NCI-H146 treated with DMSO at 0.1 percent for 48 hours (cell line): Measurements from ENCODE around the gene DMD.

Source experiments
- DNase-seq: peaks from one replicate; lab custom pipeline; 2025; ENCODE audit not compliant: unreplicated experiment; lab: John Stamatoyannopoulos, UW

The DMD gene

GRCh38 chrX:31213941-31214340 is 1997.4 kb downstream of the DMD start:
- DNase-seq = no peak

DNA sequence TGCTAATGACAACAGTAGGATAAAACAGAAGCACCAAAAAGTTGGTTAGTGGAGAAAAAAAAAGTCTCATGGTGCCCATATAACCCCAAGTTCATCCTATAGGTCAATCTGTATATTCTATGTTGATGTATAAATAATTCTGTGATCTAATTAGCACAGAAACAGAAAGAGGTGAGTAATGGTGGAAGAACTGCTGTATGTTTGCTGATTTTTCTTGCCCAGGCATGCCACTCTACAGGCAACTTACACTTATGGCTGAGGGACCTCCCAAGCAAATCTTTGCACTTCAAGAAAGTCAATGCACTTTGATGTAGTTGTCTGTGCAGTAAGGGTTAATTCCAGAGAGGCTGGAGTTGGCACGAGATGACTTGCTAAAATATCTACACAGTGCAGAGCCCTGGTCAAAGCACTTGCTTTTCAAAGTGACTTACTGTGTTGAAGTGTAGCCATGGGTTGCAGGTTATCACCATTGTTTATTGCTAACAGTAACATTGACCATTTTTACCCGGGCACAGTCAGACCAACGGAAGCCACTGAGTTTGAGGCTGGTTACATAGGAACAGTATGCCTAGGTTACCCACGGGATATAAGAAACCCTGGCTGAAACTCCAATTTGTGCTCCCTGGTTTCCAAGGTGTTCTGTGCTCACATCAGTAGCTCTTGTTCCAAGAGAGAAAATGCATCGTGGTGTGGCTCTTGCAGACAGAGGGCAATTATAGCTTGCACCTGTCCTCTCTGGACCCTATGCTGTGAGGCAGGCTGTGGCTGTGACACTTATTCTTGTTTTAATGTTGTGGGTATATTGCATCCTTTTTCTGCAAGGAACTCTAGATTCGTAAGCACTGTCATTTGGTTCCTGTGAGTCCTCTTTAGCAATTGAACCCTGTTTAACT is 1998.2 kb downstream of the DMD start:
- DNase-seq = no peak

- no peak for DNase-seq
These were observed 2002.2 kb downstream of the DMD start for GRCh38 chrX:31209005-31209628.

DNA sequence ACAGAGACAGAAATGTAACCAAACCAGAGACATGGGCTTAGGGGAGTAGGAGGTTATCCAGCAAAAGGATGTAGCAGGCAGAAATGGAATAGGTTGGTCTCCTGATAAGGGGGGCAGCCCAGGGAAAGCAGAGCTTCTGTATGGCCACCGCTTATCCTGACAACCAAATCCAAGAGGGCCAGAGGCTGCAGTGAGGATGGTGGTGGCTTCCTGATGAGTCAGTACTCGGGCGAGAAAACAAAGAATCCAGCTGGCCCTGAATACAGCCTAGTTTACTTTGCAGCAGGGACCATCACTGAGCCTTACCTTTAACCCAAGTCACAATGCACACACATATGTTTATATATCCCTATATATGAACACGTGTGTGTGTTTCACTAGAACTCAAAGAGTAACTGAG is 2009.8 kb downstream of the DMD start:
- no peak for DNase-seq

DNA sequence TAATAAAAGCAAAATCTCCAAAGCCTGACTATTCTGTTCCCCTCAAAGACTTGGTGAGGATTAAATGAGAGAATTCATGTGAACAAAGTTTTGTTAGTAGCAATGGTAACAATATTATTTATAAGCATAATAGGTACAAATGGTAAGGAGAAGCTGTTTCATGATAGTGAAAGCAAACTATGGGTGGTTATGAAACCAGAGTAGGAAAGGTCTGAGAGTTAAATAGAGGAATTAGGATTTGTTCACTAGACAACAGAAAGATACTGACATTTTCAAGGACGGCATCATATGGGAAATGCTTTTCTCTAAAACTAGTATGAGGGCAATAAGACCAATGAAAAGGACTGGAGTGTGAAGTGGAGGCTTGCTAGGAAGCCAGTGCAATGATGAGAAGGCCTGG is 2010.9 kb downstream of the DMD start:
- no peak for DNase-seq

GRCh38 chrX:31199840-31200114 is 2011.6 kb downstream of the DMD start:
- DNase-seq = no peak

- no peak for DNase-seq
These were observed 2012.1 kb downstream of the DMD start for GRCh38 chrX:31199056-31199839.

- DNase-seq = no peak
These were observed 2021.0 kb downstream of the DMD start for GRCh38 chrX:31190221-31190975.

DNA sequence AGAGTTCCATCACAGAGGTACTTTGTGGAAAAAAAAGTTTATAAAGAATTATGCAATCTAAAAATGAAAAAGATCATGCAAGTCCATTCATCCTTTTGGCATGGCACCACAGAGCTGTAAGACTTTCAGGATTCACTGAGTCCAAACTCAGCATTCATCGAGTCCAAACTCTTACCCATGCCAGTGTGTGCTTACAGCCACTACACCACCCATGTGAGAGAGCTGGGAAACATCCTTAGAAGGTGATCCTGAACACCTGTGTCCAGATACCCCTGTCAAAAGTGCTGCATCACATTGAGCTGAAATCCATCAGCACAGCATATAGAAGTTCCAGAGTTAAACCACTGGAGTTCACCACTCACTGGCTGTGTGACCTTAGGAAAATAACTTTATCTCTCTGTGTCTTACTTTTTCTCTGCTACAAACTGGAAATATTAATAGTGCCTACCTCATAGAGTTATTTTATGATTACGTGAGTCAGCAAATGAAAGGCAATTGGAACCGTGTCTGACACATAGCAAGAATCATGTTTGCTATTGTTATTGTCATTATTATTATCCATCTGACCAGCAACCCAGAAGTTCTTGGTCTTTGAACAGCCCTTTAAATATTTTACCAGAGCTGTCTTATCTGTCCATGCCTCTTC is 2024.5 kb downstream of the DMD start:
- DNase-seq = no peak

DNA sequence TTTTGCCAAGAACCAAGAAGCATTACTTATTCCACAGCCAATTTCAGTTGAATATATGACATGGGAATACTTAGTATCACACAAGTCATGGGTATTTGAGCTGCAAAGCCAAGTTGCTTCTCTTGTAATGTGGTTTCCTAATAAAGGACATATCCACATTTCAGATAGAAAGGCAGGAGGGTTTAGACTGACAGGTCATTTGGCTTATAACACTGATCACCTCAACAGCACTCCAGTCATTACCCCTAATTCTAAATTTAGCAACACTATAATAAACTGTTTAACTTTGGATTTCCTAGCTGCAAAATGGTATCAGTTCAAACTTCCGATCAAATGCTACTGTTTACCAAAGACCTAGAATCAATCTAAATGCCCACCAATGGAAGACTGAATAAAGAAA is 2025.5 kb downstream of the DMD start:
- no peak for DNase-seq

- DNase-seq = no peak
These were observed 2029.9 kb downstream of the DMD start for GRCh38 chrX:31181377-31182000.

DNA sequence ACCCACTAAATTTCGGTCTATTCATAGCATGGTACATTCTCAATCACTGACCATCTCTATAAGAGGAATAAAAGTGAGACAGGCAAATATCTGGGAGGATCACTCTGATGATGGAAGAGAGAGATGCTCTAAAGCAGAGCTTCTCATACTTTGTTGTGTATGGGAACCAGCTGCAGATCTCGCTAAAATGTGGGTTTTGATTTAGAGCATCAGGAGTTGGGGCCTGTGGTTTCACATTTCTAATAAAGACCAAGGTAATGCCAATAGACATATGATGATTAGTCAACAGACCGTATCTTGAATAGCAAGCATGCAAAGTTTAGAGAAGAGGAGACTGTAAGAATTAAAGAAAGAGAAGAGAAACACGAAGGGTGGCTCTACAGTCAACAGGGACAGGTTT is 2032.1 kb downstream of the DMD start:
- DNase-seq = no peak

GRCh38 chrX:31178769-31179125 is 2032.6 kb downstream of the DMD start:
- no peak for DNase-seq

GRCh38 chrX:31178064-31178768 is 2033.1 kb downstream of the DMD start:
- no peak for DNase-seq

- DNase-seq = no peak
These were observed 2040.6 kb downstream of the DMD start for GRCh38 chrX:31170792-31171191.

- no peak for DNase-seq
These were observed 2042.8 kb downstream of the DMD start for GRCh38 chrX:31168551-31168950.

GRCh38 chrX:31166832-31167231 is 2044.5 kb downstream of the DMD start:
- DNase-seq = no peak

DNA sequence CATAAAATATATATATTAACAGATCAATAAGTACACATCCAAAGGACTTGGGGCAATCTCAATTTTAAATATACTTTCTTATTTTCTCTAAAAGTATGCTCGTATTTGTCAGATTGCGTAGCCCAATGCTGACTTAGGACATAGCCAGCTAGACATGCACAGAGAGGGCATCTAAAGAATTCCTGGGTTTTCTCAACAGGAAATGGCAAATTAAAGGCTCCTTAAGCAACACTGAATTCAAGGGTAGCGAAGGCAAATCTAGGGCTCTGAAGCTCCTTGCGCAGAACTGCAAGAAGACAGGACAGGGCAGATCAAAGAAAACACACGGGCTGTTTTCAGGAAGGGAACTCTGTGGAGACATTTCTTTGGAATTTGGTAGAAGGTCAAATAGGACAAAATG is 2044.9 kb downstream of the DMD start:
- no peak for DNase-seq

DNA sequence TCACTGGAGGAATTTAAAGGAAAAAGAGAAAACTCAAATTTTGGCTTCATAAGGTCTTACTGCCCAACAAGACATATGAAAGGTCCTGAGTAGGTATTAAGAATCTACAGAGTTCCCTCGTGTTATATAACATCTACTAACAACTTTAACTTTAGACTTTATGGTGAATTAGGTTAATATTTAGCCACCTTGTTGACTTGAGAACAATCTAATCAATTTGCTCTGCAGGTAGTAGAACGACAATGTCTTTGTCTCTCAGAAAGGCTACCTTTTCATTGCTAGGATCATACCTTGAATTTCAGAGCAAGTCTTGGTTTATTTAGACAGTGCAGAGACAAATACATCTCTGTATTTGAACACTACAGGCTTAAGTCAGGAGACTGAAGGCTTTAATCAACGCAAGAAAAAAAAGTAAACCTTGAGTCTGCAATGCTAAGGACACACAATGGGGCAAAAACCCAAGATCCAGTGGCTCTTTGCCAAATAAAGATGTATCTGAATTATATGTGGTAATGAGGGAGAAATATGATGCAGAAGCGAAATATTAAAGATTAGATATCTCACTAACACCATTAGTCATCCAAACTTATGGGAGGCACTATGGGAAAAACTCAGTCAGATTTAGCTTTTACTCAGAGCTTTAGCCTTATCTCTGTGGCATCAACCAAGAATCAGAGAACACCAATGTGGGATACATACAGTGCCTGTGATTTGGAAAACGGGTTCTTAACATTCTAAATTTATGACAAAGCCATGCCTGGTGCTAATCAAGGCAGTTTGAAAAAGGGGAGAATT is 2045.9 kb downstream of the DMD start:
- no peak for DNase-seq
